Pancreas (tissue), 10 donors: ENCODE results near the gene CHD5. TPM values are rescaled to one million over a fixed set of nuclear protein-coding genes. Genes with fewer than 3 reads are reported as not detected.
A peak's percentile ranks its signal among the peaks of the same experiment; 100 is the strongest.

Experiments
- ATAC-seq, 4 donors: fragments of 200-7000 bp; cut with Tn5 transposase; one replicate each; pipeline versions ENCODE4 v1.8.0 to v1.9.1; 2020; ENCODE audit warnings: mild to moderate bottlenecking in 4 of 4, moderate library complexity in 4 of 4
- DNase-seq, 6 donors: peaks; one replicate each; pipeline ENCODE4 v3.0.0-alpha.2; 2020
- FAIRE-seq: peaks from 2 replicates; lab custom pipeline; 2012; peaks lifted over from hg19 to GRCh38; lab: Jason Lieb, UNC
- H3K27ac ChIP-seq, 4 donors: fragments of 200-600 bp; sonication (generic); 1 replicate in 3 of 4; 2 replicates in 1 of 4; pipeline versions ENCODE4 v1.5.0 to v1.8.0; 2020
- H3K27me3 ChIP-seq, 4 donors: fragments of 200-600 bp; one replicate each; pipeline ENCODE4 v1.8.0; 2021
- H3K36me3 ChIP-seq, 3 donors: fragments of 200-600 bp; sonication (generic) in 1 of 3; one replicate each; pipeline versions ENCODE4 v1.5.0 to v1.8.0; 2020 to 2021
- H3K4me1 ChIP-seq, 3 donors: fragments of 200-600 bp; one replicate each; pipeline ENCODE4 v1.8.0; 2021
- H3K4me3 ChIP-seq, 4 donors: fragments of 200-600 bp; sonication (generic) in 2 of 4; one replicate each; pipeline versions ENCODE4 v1.5.0 to v1.8.0; 2020 to 2021
- H3K9me3 ChIP-seq, 4 donors: fragments of 200-600 bp; one replicate each; pipeline ENCODE4 v1.8.0; 2021
- CTCF ChIP-seq, 4 donors: fragments of 200-600 bp; sonication (generic) in 3 of 4; IDR thresholded peaks; one replicate each; pipeline versions ENCODE4 v1.5.0 to v1.8.0; 2021; ENCODE audit warnings: antibody characterized with exemption in 4 of 4
- WGBS, 2 donors: extraction: QIAGEN DNeasy Blood & Tissue Kit; methylation state at CpG; one replicate each; pipeline ENCODE4 v1.1.7; 2013; 5-methylcytosine and 5-hydroxymethylcytosine counted together
- intact Hi-C, 3 donors: fragments of 100-400 bp; cut with DNase I; formaldehyde crosslinking; loops; one replicate each; pipeline versions ENCODE4 v1.11.1 to v1.14.2; 2022
- polyA plus RNA-seq, 2 donors: library from polyadenylated mRNA; stranded (reverse); fragments of 200-250 nt; gene quantifications; one replicate each; pipeline ENCODE4 v1.2.3, GENCODE V29; 2013
- total RNA-seq, 6 donors: library from RNA; stranded (reverse); fragmentation: NEBNext Ultra II Directional in 4 of 6; extraction: Animal tissue kit (Norgen Biotek cat#: 25700) in 4 of 6; gene quantifications; one replicate each; pipeline versions ENCODE4 v1.2.1 to v1.2.4, GENCODE V29; 2021 to 2023
- donor health status: healthy with polysubstance abuse.
- donor health status: DM: no; HTN: no; CAD: no; lungs with moderate emphysema.
- donor health status: DM: no; HTN: no; CAD: no.
- donor health status: control.
- donor health status: control.
- donor health status: Bipolar disorder and iron deficiency.
- donor health status: DM: yes; HTN: yes; CAD: no.
- donor health status: DM: no; HTN: no; CAD: no.
- donor health status: DM: no; HTN: no; CAD: no.
- donor health status: DM: yes; HTN: yes; CAD: no.

Gene CHD5
- total and polyA plus RNA-seq, 8 donors: 0.09 to 2.9 (median 0.40) TPM

- H3K9me3 ChIP-seq: no peaks in the 10 kb centered on the region
- intact Hi-C loops: loop anchor here in 1 of 3 donors (10.0 kb wide), 1 partner anchor 192 kb away; the partner anchor contains the start of gene HES3
- peak in 3 of 4 donors; percentile 60 to 84 (median 82) for ATAC-seq
- no peak overlapping the region for H3K27ac ChIP-seq
- H3K4me1 ChIP-seq: no peaks in the 10 kb centered on the region
- FAIRE-seq: no peak
- H3K27me3 ChIP-seq: no peaks in the 10 kb centered on the region
- WGBS, 2 donors: 8% methylated on average over 16 of the region's 16 CpGs
- no peak overlapping the region for H3K4me3 ChIP-seq
- TF ChIP-seq CTCF (IDR thresholded peaks at IDR 0.05): peak in 1 of 4 donors; percentile 25
- peak in 4 of 6 donors; percentile 27 to 79 (median 63) for DNase-seq
- no peaks in the 10 kb centered on the region for H3K36me3 ChIP-seq
Observed at GRCh38 chr1:6052543-6053205, 127.4 kb downstream of the CHD5 start.

Other genes starting within 250 kb of the CHD5 start
- gene NPHP4, start 187.9 kb downstream of the CHD5 start, total RNA-seq: 1 to 10 TPM; 4.0 to 8.3 (median 4.8) TPM
- 1 to 10 TPM; 7.6 to 9.7 TPM for gene NPHP4, start 187.9 kb downstream of the CHD5 start, polyA plus RNA-seq
- gene KCNAB2, start 134.4 kb downstream of the CHD5 start, total RNA-seq: 1 to 10 TPM; 1.2 to 9.0 (median 4.1) TPM
- 1 to 10 TPM; 4.1 to 4.6 TPM for gene KCNAB2, start 134.4 kb downstream of the CHD5 start, polyA plus RNA-seq
- 100 to 1,000 TPM; 186 to 264 (median 221) TPM for gene RPL22, start 19.3 kb upstream of the CHD5 start, total RNA-seq
- gene RPL22, start 19.3 kb upstream of the CHD5 start, polyA plus RNA-seq: 100 to 1,000 TPM; 252 to 378 TPM
- 10 to 100 TPM in 5 of 6 donors, 1 to 10 TPM in 1; 7.1 to 21.6 (median 12.5) TPM for gene RNF207, start 25.8 kb upstream of the CHD5 start, total RNA-seq
- 10 to 100 TPM; 26.2 to 52.8 TPM for gene RNF207, start 25.8 kb upstream of the CHD5 start, polyA plus RNA-seq
- 10 to 100 TPM; 13.4 to 26.4 (median 21.5) TPM for gene ICMT, start 55.6 kb upstream of the CHD5 start, total RNA-seq
- 10 to 100 TPM in 1 of 2 donors, 1 to 10 TPM in 1; 8.3 to 16.0 TPM for gene ICMT, start 55.6 kb upstream of the CHD5 start, polyA plus RNA-seq
- not detected for gene HES3, start 63.9 kb upstream of the CHD5 start, total RNA-seq
- not detected for gene HES3, start 63.9 kb upstream of the CHD5 start, polyA plus RNA-seq
- gene GPR153, start 80.8 kb upstream of the CHD5 start, total RNA-seq: 1 to 10 TPM in 2 of 6 donors, under 1 TPM in 4; 0.19 to 5.1 (median 0.78) TPM
- 1 to 10 TPM in 1 of 2 donors, under 1 TPM in 1; 0.99 to 1.0 TPM for gene GPR153, start 80.8 kb upstream of the CHD5 start, polyA plus RNA-seq
- 1 to 10 TPM; 3.1 to 7.6 (median 5.2) TPM for gene ACOT7, start 213.4 kb upstream of the CHD5 start, total RNA-seq
- gene ACOT7, start 213.4 kb upstream of the CHD5 start, polyA plus RNA-seq: 1 to 10 TPM; 3.8 to 7.0 TPM
- under 1 TPM in 3 of 6 donors, not detected in 3; 0.03 to 0.31 (median 0.09) TPM for gene HES2, start 239.6 kb upstream of the CHD5 start, total RNA-seq
- gene HES2, start 239.6 kb upstream of the CHD5 start, polyA plus RNA-seq: not detected
- 1 to 10 TPM in 1 of 6 donors, under 1 TPM in 5; 0.31 to 2.5 (median 0.68) TPM for gene ESPN, start 244.5 kb upstream of the CHD5 start, total RNA-seq
- under 1 TPM; 0.28 to 0.99 TPM for gene ESPN, start 244.5 kb upstream of the CHD5 start, polyA plus RNA-seq